ENCODE measurements around the gene TET1.
"Not testable (repeated sequence)": the region's sequence is repeated elsewhere in the genome, so short reads cannot be mapped to it uniquely, and the experiment has no call there.

Gene TET1

DNA sequence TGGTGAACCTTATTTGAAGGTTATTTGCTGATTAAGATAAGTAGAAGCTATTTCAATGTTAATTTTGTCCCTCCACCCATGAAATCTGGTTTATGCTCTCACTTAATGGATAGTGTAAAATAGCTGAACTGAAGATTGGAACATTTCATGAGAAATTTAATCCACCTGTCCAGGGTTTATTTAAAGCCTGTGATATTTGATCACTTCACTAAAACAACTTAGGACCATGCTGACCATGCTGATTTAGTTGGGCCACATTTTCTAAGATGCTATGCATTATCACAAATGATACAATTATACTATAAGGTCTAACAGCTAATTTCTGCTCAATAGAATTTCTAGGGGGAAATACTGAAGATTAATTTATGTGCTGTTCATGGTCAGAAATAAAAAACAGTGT lies 53.8 kb downstream of the TET1 start:
- DNase-seq (ENCODE audit: low spot score): not testable (repeated sequence)

GRCh38 chr10:68617691-68618090 lies 57.6 kb downstream of the TET1 start:
- DNase-seq (ENCODE audit: low spot score): not testable (repeated sequence)

DNA sequence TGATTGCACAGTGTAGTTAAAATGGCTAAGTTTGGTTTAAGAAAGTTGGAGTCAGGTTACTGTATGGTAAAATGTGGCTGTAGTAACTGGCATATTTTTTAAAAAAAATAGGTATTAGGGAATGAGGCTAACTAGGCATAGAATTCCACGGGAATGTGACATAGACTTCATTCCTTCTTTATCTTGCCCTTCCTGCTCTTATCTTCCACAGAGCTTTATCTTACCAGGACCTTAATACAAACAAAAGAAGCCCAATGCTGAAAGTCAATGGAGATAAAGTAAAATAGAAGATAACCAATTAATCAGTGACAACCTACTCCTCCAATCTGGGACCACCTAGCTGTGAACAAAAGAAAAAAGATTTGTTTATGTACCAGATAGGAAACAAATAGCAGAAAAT lies 58.1 kb downstream of the TET1 start:
- DNase-seq (ENCODE audit: low spot score): no peak

- no peak for DNase-seq (ENCODE audit: low spot score)
Observed at GRCh38 chr10:68619595-68619994, 59.5 kb downstream of the TET1 start.

DNA sequence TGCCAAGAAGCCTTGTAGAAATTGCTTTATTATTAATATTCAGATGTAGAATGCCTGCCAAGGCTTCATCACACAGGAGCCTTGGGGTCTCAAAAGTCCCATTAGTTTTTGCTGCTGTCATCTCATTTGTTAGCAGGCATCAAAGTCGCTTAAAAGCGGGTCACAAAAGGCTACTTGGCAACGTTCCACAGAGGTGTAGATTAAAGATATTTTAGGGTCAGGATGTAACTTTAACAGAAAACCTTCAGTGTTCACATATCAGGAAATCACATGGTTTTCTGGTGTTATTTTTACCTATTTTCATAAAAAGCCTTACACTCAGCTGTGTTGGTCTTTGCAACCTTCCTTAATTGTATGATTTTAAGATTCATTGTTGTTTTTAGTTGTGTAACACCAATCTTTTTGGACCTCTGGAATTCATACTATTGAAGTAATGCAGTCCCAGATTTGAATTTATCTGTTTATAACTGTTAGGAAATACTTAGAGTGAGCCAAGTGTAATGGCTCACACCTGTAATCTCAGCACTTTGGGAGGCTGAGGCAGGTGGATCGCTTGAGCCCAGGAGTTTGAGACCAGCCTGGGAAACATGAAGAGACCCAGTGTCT lies 65.3 kb downstream of the TET1 start:
- DNase-seq (ENCODE audit: low spot score): no peak

DNA sequence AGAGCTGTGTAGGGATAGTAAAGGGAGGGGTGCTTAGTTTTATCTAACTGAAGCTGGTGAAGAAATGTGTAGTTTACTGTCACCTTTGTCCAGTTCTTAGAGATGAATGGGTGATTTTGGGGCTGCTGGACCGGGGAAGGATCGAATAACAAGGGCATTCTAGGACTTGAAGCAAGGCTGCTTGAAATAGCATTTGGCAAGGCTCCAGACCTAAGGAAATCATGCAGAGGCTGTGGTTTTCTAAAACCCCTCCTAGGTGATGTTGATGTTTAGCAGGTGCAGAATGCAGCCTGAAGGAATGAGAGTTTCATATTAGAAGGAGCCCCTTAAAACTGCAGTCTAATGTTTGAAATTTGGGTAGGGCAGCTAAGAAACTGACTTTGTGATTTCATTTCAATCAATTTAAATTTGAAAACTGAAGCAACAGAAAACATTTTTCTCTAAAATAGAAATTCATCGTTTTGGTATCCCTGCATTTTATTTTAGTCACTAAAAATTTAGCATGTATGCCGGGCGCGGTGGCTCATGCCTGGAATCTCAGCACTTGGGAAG lies 68.5 kb downstream of the TET1 start:
- DNase-seq (ENCODE audit: low spot score): no peak

- DNase-seq (ENCODE audit: low spot score): not testable (repeated sequence)
Observed at GRCh38 chr10:68632271-68632560, 72.1 kb downstream of the TET1 start.

DNA sequence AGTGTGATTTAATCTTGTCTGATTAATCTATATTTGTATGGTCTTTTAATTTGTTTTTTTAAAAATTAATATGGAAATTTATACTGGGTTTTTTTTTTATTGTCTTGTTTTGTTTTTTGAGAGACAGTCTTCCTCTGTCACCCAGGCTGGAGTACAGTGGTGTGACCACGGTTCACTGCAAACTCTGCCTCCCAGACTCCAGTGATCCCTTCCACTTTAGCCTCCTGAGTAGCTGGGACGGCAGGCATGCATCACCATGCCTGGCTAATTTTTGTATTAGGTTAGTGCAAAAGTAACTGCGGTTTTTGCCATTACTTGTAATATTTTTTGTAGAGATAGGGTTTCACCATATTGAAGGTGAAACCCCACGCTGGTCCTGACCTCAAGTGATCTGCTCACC lies 73.1 kb downstream of the TET1 start:
- no peak for DNase-seq (ENCODE audit: low spot score)

DNA sequence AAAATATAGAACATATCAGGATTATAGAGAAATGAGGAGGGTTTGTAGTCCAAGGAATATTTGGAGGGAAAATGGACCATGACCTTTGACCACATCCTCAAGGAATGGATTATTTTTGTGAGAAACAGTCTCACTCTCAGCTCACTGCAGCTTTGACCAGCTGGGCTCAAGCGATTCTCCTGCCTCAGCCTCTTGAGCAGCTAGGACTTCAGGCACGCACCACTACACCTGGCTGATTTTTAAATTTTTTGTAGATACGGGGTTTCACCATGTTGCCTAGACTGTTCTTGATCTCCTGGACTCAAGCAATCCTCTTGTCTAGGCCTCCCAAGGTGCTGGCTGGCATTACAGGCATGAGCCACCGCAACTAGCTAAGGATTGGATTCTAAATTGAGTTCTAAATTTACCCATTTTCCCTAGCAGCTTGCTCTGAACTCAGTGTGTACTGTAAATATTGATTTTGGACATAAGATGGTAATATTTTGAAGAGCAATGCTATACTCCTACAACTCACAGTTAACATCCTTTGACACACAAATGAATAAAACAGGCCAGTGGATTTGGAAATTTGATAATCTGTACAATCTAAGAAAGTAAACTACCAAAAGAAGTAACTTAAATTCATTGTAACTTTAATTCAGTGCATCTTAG lies 73.8 kb downstream of the TET1 start:
- DNase-seq (ENCODE audit: low spot score): no peak

GRCh38 chr10:68636335-68636734 lies 76.2 kb downstream of the TET1 start:
- DNase-seq (ENCODE audit: low spot score): no peak

DNA sequence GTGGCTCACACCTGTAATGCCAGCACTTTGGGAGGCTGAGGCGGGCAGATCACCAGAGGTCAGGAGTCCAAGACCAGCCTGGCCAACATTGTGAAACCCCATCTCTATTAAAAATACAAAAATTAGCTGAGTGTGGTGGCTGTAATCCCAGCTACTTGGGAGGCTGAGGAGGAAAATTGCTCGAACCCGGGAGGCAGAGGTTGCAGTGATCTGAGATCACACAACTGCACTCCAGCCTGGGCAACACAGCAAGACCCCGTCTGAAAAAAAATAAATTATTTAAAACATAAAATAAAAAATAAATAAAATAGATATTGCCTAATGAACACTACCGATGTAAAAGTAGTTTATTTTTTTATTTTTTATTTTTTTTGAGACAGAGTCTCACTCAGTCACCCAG lies 83.4 kb downstream of the TET1 start:
- not testable (repeated sequence) for DNase-seq (ENCODE audit: low spot score)

DNA sequence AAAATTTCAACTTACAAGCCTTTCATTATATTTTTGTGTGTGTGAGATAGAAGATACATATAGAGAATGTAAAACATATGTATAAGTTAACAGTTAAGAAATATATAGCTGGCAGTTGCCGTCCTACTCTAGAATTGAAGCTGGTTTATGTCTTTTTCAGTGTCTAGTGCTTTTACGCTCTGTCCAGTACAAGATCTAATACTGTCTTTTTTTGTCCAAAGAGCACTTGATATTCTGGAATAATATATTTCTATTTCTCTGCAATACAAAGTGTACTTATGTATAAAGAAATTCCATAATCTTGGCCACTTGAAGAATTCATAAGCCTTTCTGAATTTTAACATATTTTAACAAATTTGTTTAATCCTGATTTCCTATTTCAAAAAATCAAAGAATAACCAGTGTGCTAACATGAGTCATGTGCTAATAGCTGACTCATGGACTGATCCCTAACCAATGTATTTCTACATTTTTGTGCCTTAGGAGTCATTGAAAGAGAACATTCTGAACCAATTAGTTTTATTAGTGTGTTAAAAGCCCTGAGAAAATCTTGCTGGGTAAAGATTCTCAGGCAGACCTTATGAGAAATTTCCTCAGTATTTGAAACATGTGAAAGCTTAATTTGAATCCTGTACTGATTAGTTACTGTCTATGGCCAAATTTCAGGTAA lies 87.7 kb downstream of the TET1 start:
- DNase-seq (ENCODE audit: low spot score): no peak

- no peak for DNase-seq (ENCODE audit: low spot score)
Observed at GRCh38 chr10:68655620-68656126, 95.5 kb downstream of the TET1 start.

- DNase-seq (ENCODE audit: low spot score): no peak
Observed at GRCh38 chr10:68665841-68666240, 105.7 kb downstream of the TET1 start.

GRCh38 chr10:68666280-68666760 lies 106.2 kb downstream of the TET1 start:
- peak; percentile 15 for DNase-seq (ENCODE audit: low spot score)

GRCh38 chr10:68668231-68668630 lies 108.1 kb downstream of the TET1 start:
- no peak for DNase-seq (ENCODE audit: low spot score)

DNA sequence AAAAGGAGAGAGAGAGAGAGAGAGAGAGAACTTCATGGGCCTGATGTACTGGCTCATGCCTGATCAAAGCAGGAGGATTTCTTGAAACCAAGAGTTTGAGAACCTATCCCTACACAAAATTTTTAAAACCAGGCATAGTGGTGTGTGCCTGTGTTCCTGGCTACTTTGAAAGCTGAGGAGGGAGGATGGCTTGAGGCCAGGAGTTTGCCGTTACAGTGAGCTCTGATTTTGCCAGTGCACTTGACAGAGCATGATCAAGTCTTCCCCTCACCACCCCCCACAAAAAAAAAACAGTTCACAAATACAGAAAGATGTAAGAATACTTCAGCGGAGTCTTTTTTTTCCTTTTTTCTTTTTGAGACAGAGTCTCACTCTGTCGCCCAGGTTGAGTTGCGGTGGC lies 108.8 kb downstream of the TET1 start:
- DNase-seq (ENCODE audit: low spot score): no peak

DNA sequence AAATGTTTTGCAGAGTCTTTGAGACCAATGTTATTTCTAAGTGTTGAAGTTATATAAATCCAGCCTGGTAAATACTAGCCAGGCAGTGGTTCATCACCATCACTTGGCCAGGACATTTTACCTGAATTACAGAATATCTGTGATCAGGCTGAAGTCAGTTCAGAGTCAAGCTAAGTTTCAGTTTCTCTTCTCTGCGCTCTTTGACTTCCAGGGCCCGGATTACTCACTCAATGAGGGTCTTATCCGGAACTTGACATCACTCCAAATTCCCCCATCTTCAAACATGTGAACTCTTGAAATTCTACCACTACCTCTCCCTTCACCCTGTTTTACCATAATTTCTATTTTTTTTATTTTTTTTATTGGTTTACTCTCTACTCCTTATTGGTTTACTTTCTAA lies 124.3 kb downstream of the TET1 start:
- DNase-seq (ENCODE audit: low spot score): no peak

DNA sequence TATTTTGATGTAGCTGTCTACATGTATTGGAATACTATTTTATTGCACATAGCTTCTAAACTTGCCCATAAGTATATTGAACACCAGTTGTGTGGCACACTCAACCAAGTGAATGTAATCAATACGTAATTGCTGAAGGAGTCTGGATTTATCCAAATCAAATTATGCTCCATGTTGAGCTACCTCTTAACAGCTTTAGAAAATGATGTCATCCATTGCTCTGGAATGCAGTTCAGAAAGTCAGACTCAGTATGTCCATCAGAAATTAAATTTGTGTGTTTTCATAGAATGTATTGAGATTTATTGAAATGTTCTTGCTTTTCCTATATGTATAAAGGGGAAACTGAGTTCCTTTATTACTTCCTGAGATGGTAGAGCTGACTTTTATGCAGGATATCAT lies 135.9 kb downstream of the TET1 start:
- no peak for DNase-seq (ENCODE audit: low spot score)

- DNase-seq (ENCODE audit: low spot score): no peak
Observed at GRCh38 chr10:68697106-68697505, 137.0 kb downstream of the TET1 start.

- no peak for DNase-seq (ENCODE audit: low spot score)
Observed at GRCh38 chr10:68700197-68700596, 140.1 kb downstream of the TET1 start.

DNA sequence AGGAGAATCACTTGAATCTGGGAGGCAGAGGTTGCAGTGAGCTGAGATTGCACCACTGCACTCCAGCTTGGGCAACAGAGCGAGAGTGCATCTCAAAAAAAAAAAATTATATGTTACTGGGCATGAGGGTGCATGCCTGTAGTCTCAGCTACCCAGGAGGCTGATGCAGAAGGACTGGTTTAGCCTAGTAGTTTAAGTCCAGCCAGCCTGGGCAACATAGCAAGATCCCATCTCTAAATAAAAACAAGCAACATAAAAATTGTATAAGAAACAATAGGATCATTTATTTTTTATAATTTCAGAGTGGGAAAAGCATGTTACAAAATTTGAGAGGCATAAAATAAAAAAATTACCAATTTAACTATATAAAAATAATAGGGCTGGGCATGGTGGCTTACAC lies 145.4 kb downstream of the TET1 start:
- DNase-seq (ENCODE audit: low spot score): no peak

GRCh38 chr10:68708987-68709386 lies 148.8 kb downstream of the TET1 start:
- DNase-seq (ENCODE audit: low spot score): not testable (repeated sequence)

Data from LoVo (cell line).